Measurements from ENCODE around the gene HSPH1. TPM values are rescaled to one million over a fixed set of nuclear protein-coding genes. Genes with fewer than 3 reads are reported as not detected.

Gene HSPH1
- total RNA-seq, 1 experiment from 2014 or later = 116 TPM

GRCh38 chr13:31192306-31192705 lies 30.6 kb upstream of the HSPH1 start:
- POLR2A ChIA-PET = no interaction called here
- no peak overlapping the region for H2AFZ ChIP-seq (ENCODE audit: low read depth, low read length, poor library complexity, severe bottlenecking)
- CTCF ChIA-PET = no interaction called here
- H3K4me3 ChIP-seq (replicated peaks in 1 of 2; ENCODE audit: low read depth in 1 of 2, low read length in 2 of 2) = no peak overlapping the region
- no peak overlapping the region for H3K4me2 ChIP-seq (ENCODE audit: low read length)
- H3K36me3 ChIP-seq (ENCODE audit: control insufficient read depth in 1 of 2, insufficient read depth in 2 of 2, low read length in 2 of 2) = no peaks in the 10 kb centered on the region
- TF ChIP-seq SP1 (IDR thresholded peaks at IDR 0.05; ENCODE audit: low read depth) = no peak
- no peak for TF ChIP-seq ZBTB33 (IDR thresholded peaks at IDR 0.05; ENCODE audit: extremely low read depth, insufficient replicate concordance, low read length)
- no peak for TF ChIP-seq CTCF (IDR thresholded peaks at IDR 0.05 in 2 of 3, conservative IDR thresholded peaks at IDR 0.05 in 1 of 3; ENCODE audit: borderline replicate concordance in 1 of 3, insufficient read depth in 1 of 3, low read depth in 2 of 3, low read length in 2 of 3)
- no peak for TF ChIP-seq TCF7L2 (IDR thresholded peaks at IDR 0.05; ENCODE audit: borderline replicate concordance, extremely low read depth, insufficient read depth, insufficient read length)
- no peak for TF ChIP-seq SRF (IDR thresholded peaks at IDR 0.05; ENCODE audit: low read depth)
- no peak for TF ChIP-seq MAX (IDR thresholded peaks at IDR 0.05)
- TF ChIP-seq ELF1 (IDR thresholded peaks at IDR 0.05; ENCODE audit: borderline replicate concordance, low read depth) = no peak
- no peak for TF ChIP-seq POLR2A (IDR thresholded peaks at IDR 0.05; ENCODE audit: borderline replicate concordance, extremely low read depth, insufficient read depth, insufficient read length)
- TF ChIP-seq ZNF274 (IDR thresholded peaks at IDR 0.05; ENCODE audit: low read depth, low read length) = no peak
- no peak for TF ChIP-seq YY1 (IDR thresholded peaks at IDR 0.05; ENCODE audit: extremely low read depth, insufficient replicate concordance, low read depth, low read length)
- no peak for TF ChIP-seq EGR1 (IDR thresholded peaks at IDR 0.05; ENCODE audit: low read depth)
- no peak for TF ChIP-seq EZH2phosphoT487 (IDR thresholded peaks at IDR 0.05; ENCODE audit: borderline replicate concordance)
- no peak for TF ChIP-seq RAD21 (IDR thresholded peaks at IDR 0.05; ENCODE audit: low read depth)
- TF ChIP-seq JUND (IDR thresholded peaks at IDR 0.05) = no peak
- TF ChIP-seq SIN3A (IDR thresholded peaks at IDR 0.05; ENCODE audit: low read depth) = no peak
- TF ChIP-seq ATF3 (IDR thresholded peaks at IDR 0.05) = no peak
- TF ChIP-seq EZH2 (IDR thresholded peaks at IDR 0.05) = no peak
- TF ChIP-seq ZFX (IDR thresholded peaks at IDR 0.05) = no peak
- TF ChIP-seq REST (IDR thresholded peaks at IDR 0.05; ENCODE audit: low read depth) = no peak
- no peaks in the 10 kb centered on the region for H3K9me3 ChIP-seq (ENCODE audit: control insufficient read depth in 1 of 2, insufficient read depth in 1 of 2, low read depth in 1 of 2, low read length in 2 of 2)
- ATAC-seq (no peak), DNase-seq (ENCODE audit: low read depth, low spot score) (no peak)
- no peaks in the 10 kb centered on the region for H3K79me2 ChIP-seq (ENCODE audit: insufficient read depth, low read length)
- H3K27ac ChIP-seq (ENCODE audit: low read depth, low read length) = no peak overlapping the region
- H3K9me2 ChIP-seq (ENCODE audit: insufficient read depth) = no peaks in the 10 kb centered on the region
- intact Hi-C loops (cut with micrococcal nuclease) = no loop called here
- RAD21 ChIA-PET (ENCODE audit: low non-redundant PET in 1 of 2, low total read pairs in 2 of 2, uncharacterized antibody in 2 of 2, unreplicated experiment in 2 of 2) = no interaction called here
- no peaks in the 10 kb centered on the region for H3K4me1 ChIP-seq (ENCODE audit: control insufficient read depth in 1 of 2, insufficient read depth in 2 of 2, low read length in 2 of 2)
- no peaks in the 10 kb centered on the region; the same call in 1 of the 2 replicates for H4K20me1 ChIP-seq (ENCODE audit: insufficient read depth)
- no peaks in the 10 kb centered on the region; the same call in 1 of the 2 replicates for H3K27me3 ChIP-seq (ENCODE audit: insufficient read depth, low read length)
- no peak overlapping the region for H3K9ac ChIP-seq (ENCODE audit: low read length)
- no TSS peak for BruUV-seq (replicated peaks)
